ENCODE results near the gene SEPTIN11.
A peak's percentile ranks its signal among the peaks of the same experiment; 100 is the strongest.

Gene SEPTIN11

DNA sequence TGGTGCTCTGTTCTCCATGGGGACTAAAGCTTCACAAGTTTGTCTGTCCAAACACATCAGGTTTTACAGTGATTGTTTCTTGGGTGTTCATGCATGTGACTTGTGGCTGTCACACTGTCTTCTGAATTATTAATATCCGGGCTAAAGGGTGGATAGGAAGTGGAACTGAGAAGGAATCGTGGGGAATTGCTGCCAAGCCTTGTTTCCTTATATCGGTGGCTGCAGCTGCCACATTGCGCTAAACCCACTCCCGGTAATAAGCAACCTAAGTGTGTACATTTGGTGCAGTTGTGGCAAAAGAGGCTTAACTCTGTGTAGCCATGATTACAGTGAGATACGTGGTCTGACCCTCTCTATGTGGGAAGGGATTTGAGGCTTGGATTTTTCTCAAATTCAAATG is 30.7 kb downstream of the SEPTIN11 start:
- no peak for DNase-seq (ENCODE audit: low spot score)

DNA sequence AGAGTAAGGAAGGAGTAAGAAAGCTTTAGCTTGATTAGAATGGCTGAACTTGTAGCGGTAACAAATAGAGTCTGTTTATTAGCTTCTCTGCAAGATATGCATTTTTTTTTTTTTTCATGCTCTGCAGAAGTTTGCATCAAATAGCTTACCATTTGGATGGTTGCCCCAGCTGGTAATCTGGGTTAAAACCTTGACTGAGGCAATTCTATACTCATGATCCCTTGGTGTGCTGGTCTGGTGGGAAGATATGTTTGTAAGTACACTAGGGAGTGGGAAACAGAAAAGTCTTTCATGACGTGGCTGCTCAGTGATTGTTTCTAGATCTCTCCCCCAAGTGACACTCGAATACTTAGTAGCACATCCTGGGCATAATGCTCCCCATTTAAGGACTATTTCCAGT is 32.1 kb downstream of the SEPTIN11 start:
- DNase-seq (ENCODE audit: low spot score), result no peak

DNA sequence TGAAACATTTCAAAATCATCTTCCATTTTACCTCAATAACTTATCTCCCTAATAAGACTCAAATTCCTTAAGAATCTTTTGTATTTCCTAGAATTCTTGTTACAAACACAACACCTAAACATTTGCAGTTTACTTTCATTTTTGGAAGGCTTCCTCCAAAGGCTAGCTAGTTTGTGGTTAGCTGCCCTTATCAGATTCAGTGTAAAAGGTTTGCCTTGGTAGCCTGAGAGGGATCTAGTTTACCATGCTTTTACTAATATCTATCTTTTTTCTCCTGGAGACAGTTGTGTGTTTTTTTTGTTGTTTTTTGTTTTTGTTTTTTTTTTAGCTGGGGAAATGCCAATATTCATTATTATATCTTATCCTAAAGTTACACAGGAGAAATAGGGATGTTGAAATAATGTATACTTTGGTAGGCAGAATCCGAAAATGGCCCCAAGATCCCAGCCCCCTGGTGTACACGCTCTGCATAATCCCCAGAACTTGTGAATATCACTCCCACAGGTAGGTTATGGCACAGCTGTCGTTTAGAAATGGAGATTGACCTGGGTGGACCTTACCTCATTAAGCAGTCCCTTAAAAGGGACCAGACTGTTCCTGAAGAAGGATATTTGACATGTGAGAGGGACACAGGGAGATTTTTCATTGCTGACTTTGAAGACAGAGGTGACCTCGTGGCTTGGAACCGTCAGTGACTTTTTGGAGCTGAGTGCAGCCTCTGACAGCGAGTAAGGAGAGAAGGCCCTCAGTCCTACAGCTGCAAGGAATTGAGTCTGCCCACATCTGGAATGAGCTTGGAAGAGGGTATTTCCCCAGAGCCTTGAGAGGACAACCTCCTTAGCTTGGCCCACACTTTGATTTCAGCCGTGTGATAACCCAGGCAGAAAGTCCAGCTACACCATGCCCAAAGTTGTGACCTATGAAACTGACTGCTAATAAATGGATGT is 33.4 kb downstream of the SEPTIN11 start:
- DNase-seq (ENCODE audit: low spot score), result no peak

GRCh38 chr4:76984127-76984526 is 34.6 kb downstream of the SEPTIN11 start:
- no peak for DNase-seq (ENCODE audit: low spot score)

DNA sequence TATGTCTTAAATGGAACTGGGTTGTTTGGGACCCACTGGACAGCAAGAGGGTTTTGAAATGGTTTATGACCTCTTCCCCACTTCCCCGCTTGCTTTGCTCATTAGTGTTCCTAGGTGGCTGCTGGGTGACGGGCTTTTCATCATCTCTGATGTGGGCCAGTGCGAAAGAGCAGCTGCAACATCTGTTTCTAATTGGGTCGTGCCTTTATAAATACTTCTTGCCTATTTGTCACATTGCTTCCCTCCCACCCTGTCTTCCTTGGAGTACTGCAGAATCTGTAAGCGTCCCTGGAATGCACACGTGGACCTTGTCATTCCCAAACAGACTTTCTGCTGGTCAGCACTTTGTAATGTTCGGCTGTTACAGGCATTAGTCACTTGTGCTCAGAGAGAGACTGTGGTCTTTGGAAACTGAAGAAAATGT is 35.2 kb downstream of the SEPTIN11 start:
- peak; percentile 64 for DNase-seq (ENCODE audit: low spot score)

DNA sequence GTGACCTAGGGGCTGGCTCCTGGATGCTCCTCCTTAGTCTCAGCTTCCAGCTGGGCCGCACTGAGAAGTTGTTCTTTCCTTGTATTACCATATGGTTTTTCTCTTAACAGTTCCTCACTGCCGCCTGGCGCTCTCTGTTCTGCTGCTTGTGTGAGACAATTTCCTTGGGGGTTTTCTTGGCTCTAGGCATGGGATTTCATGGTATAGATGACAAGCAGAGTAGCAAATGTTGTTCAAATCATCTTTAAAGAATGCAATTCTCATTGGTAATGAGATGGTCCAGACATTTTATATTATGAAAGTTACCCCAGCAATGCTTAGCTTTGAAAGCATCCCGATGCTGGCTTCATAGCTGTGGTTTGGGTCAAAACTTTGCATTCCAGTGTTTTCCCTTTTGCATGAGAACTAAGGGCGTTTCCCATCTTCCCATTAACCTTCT is 37.6 kb downstream of the SEPTIN11 start:
- DNase-seq (ENCODE audit: low spot score), result peak; percentile 48

DNA sequence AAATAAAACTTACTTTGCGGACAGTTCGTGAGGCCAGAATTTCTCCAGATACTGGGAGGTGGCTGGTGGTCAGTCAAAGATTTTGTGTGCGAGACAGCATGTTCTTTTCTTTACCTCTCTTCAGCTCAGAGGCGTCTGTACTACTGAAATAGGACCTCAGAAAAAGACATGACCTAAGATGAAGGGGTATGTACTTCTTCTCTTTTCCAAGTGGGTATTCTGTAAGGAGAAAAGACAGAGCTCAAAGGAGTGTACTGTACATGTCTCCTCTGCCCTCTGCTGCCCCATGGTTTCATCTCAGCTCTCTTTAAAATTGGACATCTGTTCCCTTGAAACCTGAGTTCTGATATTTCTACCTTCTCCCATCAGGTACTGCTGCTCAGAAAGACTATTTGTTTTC is 38.1 kb downstream of the SEPTIN11 start:
- DNase-seq (ENCODE audit: low spot score), result no peak

GRCh38 chr4:76989391-76990061 is 40.0 kb downstream of the SEPTIN11 start:
- no peak for DNase-seq (ENCODE audit: low spot score)

- DNase-seq (ENCODE audit: low spot score), result peak; percentile 37
These were observed 40.9 kb downstream of the SEPTIN11 start for GRCh38 chr4:76990288-76991080.

GRCh38 chr4:76991161-76991660 is 41.7 kb downstream of the SEPTIN11 start:
- DNase-seq (ENCODE audit: low spot score), result no peak

DNA sequence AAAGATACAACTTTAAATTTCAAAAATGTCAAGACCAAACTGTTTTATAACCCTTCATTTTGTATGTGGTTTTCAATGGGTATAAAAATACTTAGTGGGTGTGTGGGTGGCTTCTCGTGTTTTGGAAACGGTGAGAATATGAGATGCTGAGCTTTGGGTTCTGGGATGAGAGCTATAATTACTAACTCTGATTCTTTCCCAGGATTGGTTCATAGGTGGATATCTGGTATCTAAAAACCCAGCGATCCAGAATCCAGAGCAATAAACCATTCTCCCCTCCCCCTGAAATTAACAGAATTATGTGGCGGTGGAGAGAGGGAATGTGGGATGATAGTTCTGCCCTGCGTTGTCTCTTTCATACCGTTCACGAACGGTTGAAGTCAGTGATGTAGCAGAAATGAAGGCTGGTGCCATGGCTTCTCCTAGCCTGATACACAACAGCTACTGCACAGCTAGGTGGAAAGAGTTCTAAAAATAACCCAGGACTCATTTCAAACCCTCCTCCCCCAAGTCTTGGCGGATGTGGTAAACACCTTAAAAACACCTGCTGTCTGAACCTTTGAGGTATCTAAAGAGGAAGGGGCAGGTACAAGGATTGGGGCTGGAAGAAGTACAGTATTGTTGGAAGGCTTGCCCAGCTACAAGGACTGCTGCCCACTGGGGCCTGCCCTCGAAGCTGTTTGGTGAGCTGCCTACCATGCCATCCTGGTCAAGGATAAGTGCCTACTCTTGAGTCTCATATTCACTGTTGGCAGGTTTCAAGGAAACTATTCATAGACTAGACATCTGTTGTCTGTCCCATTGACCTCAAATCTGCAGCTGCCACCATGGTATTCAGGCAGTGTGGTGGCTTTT is 44.5 kb downstream of the SEPTIN11 start:
- DNase-seq (ENCODE audit: low spot score), result no peak

DNA sequence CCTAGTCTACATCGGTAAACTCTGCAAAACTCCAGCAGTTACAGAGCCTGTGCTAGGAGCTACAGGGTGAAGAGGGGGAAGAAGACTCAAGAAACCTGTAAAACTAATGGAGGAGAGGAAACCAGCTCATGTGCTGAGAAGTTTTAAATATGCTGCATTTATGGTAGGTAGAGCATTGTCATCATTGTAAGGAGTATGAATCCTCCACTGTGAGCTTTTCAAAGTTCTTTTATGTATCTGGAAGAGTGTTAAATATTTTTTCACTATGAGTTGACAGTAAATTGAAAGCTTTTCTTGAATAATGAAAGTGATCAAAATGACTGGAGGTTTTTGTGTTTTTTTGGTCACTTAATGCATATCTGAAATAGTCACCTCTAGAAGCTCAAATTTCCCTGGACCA is 46.2 kb downstream of the SEPTIN11 start:
- no peak for DNase-seq (ENCODE audit: low spot score)

- DNase-seq (ENCODE audit: low spot score), result no peak
These were observed 46.9 kb downstream of the SEPTIN11 start for GRCh38 chr4:76996445-76996844.

DNA sequence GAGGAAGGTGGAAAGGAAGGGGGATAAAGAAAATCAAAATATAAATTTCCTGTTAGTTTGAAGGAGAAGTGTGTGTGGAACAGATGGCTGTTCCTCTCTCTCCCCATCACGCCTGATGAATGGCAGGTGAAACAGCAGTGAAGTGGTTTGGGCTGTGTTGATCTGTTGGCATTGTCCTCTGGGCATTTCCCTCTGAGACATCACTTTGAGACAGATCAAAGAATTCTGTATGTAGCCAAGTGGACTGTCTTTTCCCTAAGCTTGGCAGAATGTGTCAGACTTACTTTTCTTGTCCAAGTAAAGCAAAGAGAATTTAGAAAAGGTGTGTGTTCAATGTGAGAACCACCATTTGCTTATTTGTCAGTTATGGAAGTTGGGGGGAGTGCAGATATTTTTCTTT is 47.5 kb downstream of the SEPTIN11 start:
- no peak for DNase-seq (ENCODE audit: low spot score)

DNA sequence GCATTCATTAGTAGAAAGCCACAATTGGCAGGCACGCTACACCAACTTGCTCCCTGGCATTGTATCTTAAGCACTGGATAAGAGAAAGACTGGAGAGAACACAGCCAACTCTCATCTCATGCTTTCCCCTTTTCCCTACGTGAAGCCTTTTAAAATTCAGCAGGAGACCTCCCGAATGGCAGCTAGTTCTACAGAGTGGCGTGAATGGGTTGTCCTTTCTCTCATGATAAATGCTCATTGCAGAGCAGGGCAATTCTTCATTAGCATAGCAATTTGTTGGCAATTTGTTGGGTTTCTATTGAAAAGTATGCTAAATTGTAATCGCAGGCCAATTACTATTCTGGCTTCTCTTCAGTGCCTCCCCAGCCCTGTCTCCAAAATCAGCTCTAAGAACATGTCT is 48.0 kb downstream of the SEPTIN11 start:
- DNase-seq (ENCODE audit: low spot score), result no peak

DNA sequence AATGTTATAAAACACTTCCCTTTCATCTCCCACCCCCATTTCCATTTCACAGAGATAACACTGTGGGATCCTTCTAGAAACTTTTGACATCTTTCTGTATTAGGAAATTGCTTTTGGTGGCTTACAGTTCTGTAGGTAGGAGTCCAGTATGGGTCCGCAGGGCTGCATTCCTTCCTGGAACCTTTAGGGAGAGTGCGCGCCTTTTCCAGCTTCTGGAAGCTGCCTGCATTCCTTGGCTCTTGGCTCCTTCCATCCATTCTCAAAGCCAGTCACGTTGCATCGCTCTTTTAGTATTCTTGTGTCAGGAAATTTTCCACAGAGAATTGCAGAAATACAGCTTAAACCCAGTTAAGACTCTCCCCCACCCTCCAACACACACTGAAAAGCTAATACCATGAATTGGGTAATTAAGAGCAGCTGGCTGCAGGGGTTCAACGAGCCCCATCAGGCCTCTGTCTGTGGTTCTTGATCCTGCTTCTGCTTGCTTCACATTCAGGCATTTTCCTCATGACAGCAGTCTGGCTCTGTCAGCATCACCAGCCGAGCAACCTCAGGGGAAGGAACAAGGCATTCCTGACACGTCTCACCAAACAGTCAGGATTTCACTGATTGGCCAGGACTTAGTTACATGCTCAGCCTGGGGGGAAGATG is 48.8 kb downstream of the SEPTIN11 start:
- no peak for DNase-seq (ENCODE audit: low spot score)

Data from hepatic stellate cell (primary cell).